Measurements from ENCODE around the gene PPP1CA.

The PPP1CA gene

GRCh38 chr11:67420646-67421429 is 19.2 kb upstream of the PPP1CA start:
- DNase-seq = peak; percentile 93 to 97 (median 96)
- under 1% methylated on average over 86 of the region's 97 CpGs for WGBS (ENCODE audit: insufficient coverage)
- POLR2A ChIA-PET = interaction anchor here (0.6 to 1.9 kb wide), 6 partner anchors 9 to 30 kb away, joined by 3 to 9 read pairs (median 5); partner anchors contain the start of genes PPP1CA and PTPRCAP
- Histone ChIP-seq H3K27ac (ENCODE audit: insufficient read depth in 1 of 2, low read depth in 1 of 2, low read length in 2 of 2, poor library complexity in 1 of 2, severe bottlenecking in 2 of 2) (peak overlapping the region in 1 of 2 experiments; percentile 5), H3K27me3 (replicated peaks in 2 of 5; ENCODE audit: control insufficient read depth in 4 of 5, insufficient read depth in 5 of 5, low read length in 4 of 5) (no peaks in the 10 kb centered on the region), H3K9me3 (ENCODE audit: control extremely low read depth in 1 of 5, control insufficient read depth in 4 of 5, insufficient read depth in 2 of 5, low read depth in 1 of 5, low read length in 4 of 5) (no peaks in the 10 kb centered on the region), H3K4me3 (ENCODE audit: control insufficient read depth in 1 of 7, extremely low read depth in 1 of 7, insufficient read depth in 4 of 7, low read depth in 2 of 7, low read length in 6 of 7) (peak overlapping the region in 6 of 7 experiments; percentile 28 to 73 (median 64)), H3K4me1 (ENCODE audit: control extremely low read depth in 1 of 4, control insufficient read depth in 4 of 4, insufficient read depth in 4 of 4, low read length in 3 of 4) (peaks cover 0 to 75% (median 53%) of the 10 kb centered on the region in 4 experiments), H3K36me3 (ENCODE audit: control insufficient read depth in 4 of 4, insufficient read depth in 4 of 4, low read length in 3 of 4) (no peaks in the 10 kb centered on the region)
- CTCF ChIA-PET = interaction anchor here (1.2 to 6.4 kb wide), 5 partner anchors 13 to 69 kb away, joined by 4 to 60 read pairs (median 8); partner anchors contain the start of genes PPP1CA, PTPRCAP and TBC1D10C

DNA sequence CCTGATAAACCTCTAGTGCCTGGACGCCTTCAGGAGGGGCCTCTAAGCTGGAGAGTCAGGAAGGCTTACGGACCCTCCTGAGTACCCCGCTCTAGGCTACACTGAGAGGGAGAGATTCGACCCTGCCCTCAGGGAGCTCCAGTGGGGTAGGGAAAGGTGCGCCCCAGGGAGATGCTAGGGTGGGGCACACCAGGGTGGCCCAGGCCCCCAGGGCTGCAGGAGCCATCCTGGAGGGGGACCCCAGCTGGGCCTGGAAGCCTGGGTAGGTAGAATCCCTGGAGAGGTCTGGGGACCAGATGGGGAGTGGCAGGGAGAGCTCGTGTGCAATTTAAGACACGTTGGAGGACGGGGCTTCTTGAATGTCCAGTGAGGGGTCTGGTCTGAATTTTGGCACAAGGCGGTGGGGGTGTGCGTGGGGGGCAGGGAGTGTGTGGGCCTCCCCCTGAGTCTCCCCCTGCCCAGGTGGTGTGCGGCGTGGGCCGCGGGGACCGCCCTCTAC is 18.5 kb upstream of the PPP1CA start:
- peaks cover 0 to 77% (median 58%) of the 10 kb centered on the region in 4 experiments for H3K4me1 ChIP-seq (ENCODE audit: control extremely low read depth in 1 of 4, control insufficient read depth in 4 of 4, insufficient read depth in 4 of 4, low read length in 3 of 4)

DNA sequence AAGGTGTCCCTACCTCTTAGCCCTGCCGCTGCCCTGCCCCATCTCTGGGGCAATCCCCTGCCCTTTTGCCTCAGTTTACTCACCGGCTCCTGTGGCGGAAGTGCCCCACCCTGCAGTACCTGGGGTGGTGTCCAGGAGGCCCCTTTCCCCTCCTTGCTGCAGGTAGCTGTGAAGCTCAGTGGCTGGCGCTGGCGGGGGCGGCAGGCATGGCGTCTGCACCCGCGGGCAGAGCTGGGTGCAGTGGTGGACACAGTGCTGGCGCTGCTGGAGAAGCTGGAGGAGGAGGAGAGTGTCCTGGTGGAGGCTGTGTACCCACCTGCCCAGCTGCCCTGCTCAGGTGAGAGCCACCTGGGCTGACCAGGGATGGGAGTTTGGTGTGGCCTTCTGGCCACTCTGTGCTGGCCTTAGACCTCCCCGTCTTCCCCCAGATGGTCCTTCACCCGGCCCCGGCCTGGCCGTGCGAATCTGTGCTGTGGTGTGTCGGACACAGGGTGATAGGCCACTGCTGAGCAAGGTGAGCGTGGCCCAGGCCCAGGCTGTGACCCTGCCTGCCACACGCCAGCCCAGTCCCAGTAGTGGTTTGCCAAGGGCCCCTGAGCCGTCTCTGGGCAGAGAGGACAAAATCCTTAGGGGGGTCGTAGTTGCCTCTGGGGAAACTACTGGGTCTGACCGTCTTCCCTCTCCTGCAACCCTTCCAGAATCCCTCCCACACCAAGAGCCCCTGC is 17.8 kb upstream of the PPP1CA start:
- peaks cover 0 to 76% (median 64%) of the 10 kb centered on the region in 4 experiments for H3K4me1 ChIP-seq (ENCODE audit: control extremely low read depth in 1 of 4, control insufficient read depth in 4 of 4, insufficient read depth in 4 of 4, low read length in 3 of 4)
- no peaks in the 10 kb centered on the region for H3K27me3 ChIP-seq (replicated peaks in 2 of 5; ENCODE audit: control insufficient read depth in 4 of 5, insufficient read depth in 5 of 5, low read length in 4 of 5)
- POLR2A ChIA-PET = interaction anchor here (0.9 to 2.7 kb wide), 5 partner anchors 10 to 23 kb away, joined by 3 to 15 read pairs (median 7); partner anchors contain the start of genes PPP1CA, PTPRCAP and TBC1D10C
- no peak overlapping the region for H3K27ac ChIP-seq (ENCODE audit: insufficient read depth in 1 of 2, low read depth in 1 of 2, low read length in 2 of 2, poor library complexity in 1 of 2, severe bottlenecking in 2 of 2)
- peak overlapping the region in 3 of 7 experiments; percentile 35 to 64 (median 36) for H3K4me3 ChIP-seq (ENCODE audit: control insufficient read depth in 1 of 7, extremely low read depth in 1 of 7, insufficient read depth in 4 of 7, low read depth in 2 of 7, low read length in 6 of 7)
- 92% methylated on average over 16 of the region's 21 CpGs for WGBS (ENCODE audit: insufficient coverage)
- no peaks in the 10 kb centered on the region for H3K9me3 ChIP-seq (ENCODE audit: control extremely low read depth in 1 of 5, control insufficient read depth in 4 of 5, insufficient read depth in 2 of 5, low read depth in 1 of 5, low read length in 4 of 5)
- CTCF ChIA-PET = interaction anchor here (1.2 to 6.4 kb wide), 8 partner anchors 11 to 68 kb away, joined by 3 to 60 read pairs (median 5); partner anchors contain the start of genes PPP1CA, PTPRCAP and TBC1D10C
- no peak for DNase-seq
- H3K36me3 ChIP-seq (ENCODE audit: control insufficient read depth in 4 of 4, insufficient read depth in 4 of 4, low read length in 3 of 4) = no peaks in the 10 kb centered on the region

More for the DNA sequence above, 18.5 kb upstream of the PPP1CA start:
- 47% methylated on average over 10 of the region's 15 CpGs for WGBS (ENCODE audit: insufficient coverage)
- no peaks in the 10 kb centered on the region for H3K9me3 ChIP-seq (ENCODE audit: control extremely low read depth in 1 of 5, control insufficient read depth in 4 of 5, insufficient read depth in 2 of 5, low read depth in 1 of 5, low read length in 4 of 5)
- ChIA-PET POLR2A (interaction anchor here (0.6 to 2.7 kb wide), 5 partner anchors 11 to 31 kb away, joined by 3 to 15 read pairs (median 9); partner anchors contain the start of gene PPP1CA), CTCF (interaction anchor here (1.2 to 6.4 kb wide), 5 partner anchors 12 to 68 kb away, joined by 4 to 60 read pairs (median 8); partner anchors contain the start of genes PPP1CA, PTPRCAP and TBC1D10C)
- no peaks in the 10 kb centered on the region for H3K27me3 ChIP-seq (replicated peaks in 2 of 5; ENCODE audit: control insufficient read depth in 4 of 5, insufficient read depth in 5 of 5, low read length in 4 of 5)
- peak overlapping the region in 1 of 2 experiments; percentile 5 for H3K27ac ChIP-seq (ENCODE audit: insufficient read depth in 1 of 2, low read depth in 1 of 2, low read length in 2 of 2, poor library complexity in 1 of 2, severe bottlenecking in 2 of 2)
- peak overlapping the region in 5 of 7 experiments; percentile 38 to 73 (median 64) for H3K4me3 ChIP-seq (ENCODE audit: control insufficient read depth in 1 of 7, extremely low read depth in 1 of 7, insufficient read depth in 4 of 7, low read depth in 2 of 7, low read length in 6 of 7)
- no peak for DNase-seq
- H3K36me3 ChIP-seq (ENCODE audit: control insufficient read depth in 4 of 4, insufficient read depth in 4 of 4, low read length in 3 of 4) = no peaks in the 10 kb centered on the region

DNA sequence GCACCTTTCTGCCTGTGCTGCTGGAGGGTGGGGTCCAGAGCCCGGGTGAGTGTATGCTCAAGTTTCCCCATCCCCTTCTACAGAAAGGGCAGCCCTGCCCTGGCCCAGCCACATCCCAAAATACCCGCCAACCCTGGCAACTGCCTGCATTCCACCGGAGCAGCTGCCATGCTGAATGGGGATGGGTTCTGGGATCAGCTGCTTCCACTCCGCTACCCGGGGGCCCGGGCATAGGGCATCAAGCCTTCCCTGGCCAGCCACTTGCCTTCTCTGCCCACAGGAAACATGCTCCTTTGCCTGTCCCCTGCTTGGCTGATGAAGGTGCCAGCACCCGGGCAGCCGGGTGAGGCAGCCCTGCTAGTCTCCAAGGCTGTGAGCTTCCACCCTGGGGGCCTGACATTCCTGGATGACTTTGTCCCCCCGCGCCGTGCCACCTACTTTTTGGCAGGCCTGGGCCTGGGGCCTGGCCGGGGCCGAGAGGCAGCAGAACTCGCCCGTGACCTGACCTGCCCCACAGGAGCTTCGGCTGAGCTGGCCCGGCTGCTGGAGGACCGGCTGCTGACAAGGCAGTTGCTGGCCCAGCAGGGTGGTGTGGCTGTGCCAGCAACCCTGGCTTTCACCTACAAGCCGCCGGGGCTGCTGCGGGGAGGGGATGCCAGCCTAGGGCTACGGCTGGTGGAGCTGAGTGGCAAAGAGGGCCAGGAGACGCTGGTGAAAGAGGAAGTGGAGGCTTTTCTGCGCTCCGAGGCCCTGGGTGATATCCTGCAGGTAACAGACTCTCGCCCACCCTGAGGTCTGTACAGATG is 17.0 kb upstream of the PPP1CA start:
- Histone ChIP-seq H3K27ac (ENCODE audit: insufficient read depth in 1 of 2, low read depth in 1 of 2, low read length in 2 of 2, poor library complexity in 1 of 2, severe bottlenecking in 2 of 2) (no peak overlapping the region), H3K9me3 (ENCODE audit: control extremely low read depth in 1 of 5, control insufficient read depth in 4 of 5, insufficient read depth in 2 of 5, low read depth in 1 of 5, low read length in 4 of 5) (no peaks in the 10 kb centered on the region), H3K36me3 (ENCODE audit: control insufficient read depth in 4 of 4, insufficient read depth in 4 of 4, low read length in 3 of 4) (no peaks in the 10 kb centered on the region), H3K4me1 (ENCODE audit: control extremely low read depth in 1 of 4, control insufficient read depth in 4 of 4, insufficient read depth in 4 of 4, low read length in 3 of 4) (peaks cover 0 to 69% (median 64%) of the 10 kb centered on the region in 4 experiments), H3K27me3 (replicated peaks in 2 of 5; ENCODE audit: control insufficient read depth in 4 of 5, insufficient read depth in 5 of 5, low read length in 4 of 5) (no peaks in the 10 kb centered on the region), H3K4me3 (ENCODE audit: control insufficient read depth in 1 of 7, extremely low read depth in 1 of 7, insufficient read depth in 4 of 7, low read depth in 2 of 7, low read length in 6 of 7) (peak overlapping the region in 3 of 7 experiments; percentile 19 to 45 (median 35))
- ChIA-PET POLR2A (interaction anchor here (0.5 to 2.7 kb wide), 5 partner anchors 9 to 25 kb away, joined by 3 to 15 read pairs (median 7); partner anchors contain the start of genes PPP1CA, PTPRCAP and TBC1D10C), CTCF (interaction anchor here (1.3 to 6.4 kb wide), 6 partner anchors 11 to 38 kb away, joined by 3 to 60 read pairs (median 4); partner anchors contain the start of genes PPP1CA and TBC1D10C)
- 17% methylated on average over 24 of the region's 26 CpGs for WGBS (ENCODE audit: insufficient coverage)
- peak; percentile 73 to 90 (median 87) for DNase-seq

- peaks cover 0 to 77% (median 73%) of the 10 kb centered on the region in 4 experiments for H3K4me1 ChIP-seq (ENCODE audit: control extremely low read depth in 1 of 4, control insufficient read depth in 4 of 4, insufficient read depth in 4 of 4, low read length in 3 of 4)
- H3K27me3 ChIP-seq (replicated peaks in 2 of 5; ENCODE audit: control insufficient read depth in 4 of 5, insufficient read depth in 5 of 5, low read length in 4 of 5) = no peaks in the 10 kb centered on the region
- ChIA-PET CTCF (interaction anchor here (1.2 to 6.4 kb wide), 4 partner anchors 9 to 28 kb away, joined by 3 to 60 read pairs (median 13); partner anchors contain the start of genes PPP1CA and TBC1D10C), POLR2A (interaction anchor here (2.2 to 2.7 kb wide), 2 partner anchors 8 to 16 kb away, joined by 7 to 15 read pairs; partner anchors contain the start of gene PPP1CA)
- H3K4me3 ChIP-seq (ENCODE audit: control insufficient read depth in 1 of 7, extremely low read depth in 1 of 7, insufficient read depth in 4 of 7, low read depth in 2 of 7, low read length in 6 of 7) = peak overlapping the region in 1 of 7 experiments; percentile 39
- H3K36me3 ChIP-seq (ENCODE audit: control insufficient read depth in 4 of 4, insufficient read depth in 4 of 4, low read length in 3 of 4) = no peaks in the 10 kb centered on the region
- no peak overlapping the region for H3K27ac ChIP-seq (ENCODE audit: insufficient read depth in 1 of 2, low read depth in 1 of 2, low read length in 2 of 2, poor library complexity in 1 of 2, severe bottlenecking in 2 of 2)
- no peak for DNase-seq
- 88% methylated on average over 11 of the region's 12 CpGs for WGBS (ENCODE audit: insufficient coverage)
- no peaks in the 10 kb centered on the region for H3K9me3 ChIP-seq (ENCODE audit: control extremely low read depth in 1 of 5, control insufficient read depth in 4 of 5, insufficient read depth in 2 of 5, low read depth in 1 of 5, low read length in 4 of 5)
Observed at GRCh38 chr11:67417425-67417824, 15.8 kb upstream of the PPP1CA start.
